Measurements from ENCODE around the gene JMJD8. TPM values are rescaled to one million over a fixed set of nuclear protein-coding genes. Genes with fewer than 3 reads are reported as not detected.

JMJD8 gene
- 38.4 and 47.1 TPM in 2 replicates for total RNA-seq (2014; rRNA removed; shearing (Covaris generic))

DNA sequence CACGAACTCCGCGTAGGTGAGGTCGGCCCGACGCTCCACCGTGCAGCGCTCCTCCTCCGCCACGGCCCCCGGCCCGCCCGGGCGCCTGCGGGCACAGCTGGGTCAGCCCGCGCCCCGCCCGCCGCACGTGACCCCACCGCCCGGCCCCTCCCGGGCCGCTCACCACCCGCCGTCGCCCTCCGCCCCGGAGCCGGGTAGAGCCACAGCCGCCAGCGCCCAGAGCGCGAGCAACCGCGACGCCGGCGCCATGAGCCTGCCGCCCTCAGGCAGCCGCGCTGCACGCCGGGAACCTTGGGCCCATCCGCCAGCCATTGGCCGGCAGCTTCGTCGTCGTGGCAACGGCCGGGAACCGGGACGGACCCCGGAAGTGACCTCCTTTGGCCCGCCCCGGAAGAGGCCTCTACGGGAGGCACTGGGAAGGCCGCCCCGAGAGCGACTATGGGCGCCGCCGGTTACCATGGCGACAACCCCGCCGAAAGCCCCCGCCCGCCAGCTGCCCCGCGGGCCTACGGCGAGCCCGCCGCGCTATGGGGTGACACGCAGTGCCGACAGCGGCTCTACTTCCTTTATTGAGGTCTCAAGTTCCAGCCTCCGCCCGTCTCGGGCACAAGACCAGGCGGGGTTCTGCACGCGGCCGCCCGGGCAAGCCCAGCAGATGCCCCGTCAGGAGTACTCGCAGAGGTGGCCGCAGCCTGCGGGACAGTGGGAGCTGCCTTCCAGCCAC, at the start of gene JMJD8:
Gene JMJD8 (minus strand): TSS at position 264 of the 724 bp plus-strand sequence. CDS start 15 bp downstream, at position 249.
- DNase-seq (ENCODE audit: low read depth): peak; percentile 93

DNA sequence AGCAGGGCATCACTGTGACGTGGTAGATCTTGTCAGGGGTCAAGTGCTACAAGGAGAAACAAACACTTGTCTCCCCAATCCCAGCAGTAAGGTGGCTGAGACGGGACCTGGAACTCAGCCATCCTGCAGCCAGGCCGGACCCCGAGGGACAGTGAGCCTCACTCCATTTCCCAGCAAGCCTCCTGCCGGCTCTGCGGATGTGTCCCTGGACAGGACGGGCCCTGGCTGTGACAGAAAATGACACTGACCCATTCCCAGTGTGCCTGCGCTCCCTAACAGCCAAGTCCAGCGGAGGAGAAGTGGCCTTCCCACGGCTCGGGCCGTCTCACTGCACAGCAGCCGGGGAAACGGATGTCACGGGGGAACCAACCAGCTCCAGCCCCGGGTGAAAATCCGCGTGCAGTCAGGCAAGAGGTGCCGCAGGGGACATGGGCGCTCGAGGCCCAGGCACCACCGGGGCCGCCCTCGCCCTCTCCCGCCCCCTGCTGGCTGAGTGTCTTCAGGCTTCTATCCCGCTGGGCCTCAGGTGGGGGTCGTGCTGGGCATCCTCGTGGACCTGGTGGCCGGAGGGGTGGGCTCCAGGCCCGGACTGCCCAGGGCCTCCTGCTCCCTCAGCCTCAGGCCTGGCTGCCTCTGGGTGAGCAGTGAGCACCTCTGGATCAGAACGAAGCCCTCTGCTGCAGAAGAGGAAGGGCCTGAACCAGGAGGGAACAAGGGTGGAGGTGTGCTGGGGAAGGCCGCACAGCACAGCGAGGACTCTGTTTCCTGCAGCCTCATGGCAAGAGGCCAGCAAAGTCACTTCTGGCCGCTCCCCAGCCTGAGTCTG, 49.5 kb upstream of the JMJD8 start:
- DNase-seq (ENCODE audit: low read depth): no peak

DNA sequence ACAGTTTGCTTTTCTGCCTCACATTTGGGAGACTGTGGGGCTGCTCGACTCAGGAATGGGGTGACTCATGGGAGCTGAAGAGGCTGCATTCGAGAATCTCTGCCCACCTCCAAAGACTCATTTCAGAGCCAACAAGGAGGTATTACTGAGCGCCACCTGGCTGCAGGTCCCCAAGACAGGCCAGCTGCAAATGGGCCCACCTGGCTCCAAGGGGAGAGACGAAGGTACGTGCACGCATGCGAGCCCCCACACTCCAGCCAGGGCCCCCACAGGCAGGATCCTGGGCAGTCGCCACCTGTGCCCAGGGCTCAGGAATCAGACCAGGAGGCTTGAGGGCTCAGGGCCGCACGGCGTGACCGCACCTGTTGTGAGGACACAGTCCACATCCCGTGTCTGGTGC, 48.8 kb upstream of the JMJD8 start:
- DNase-seq (ENCODE audit: low read depth): no peak

GRCh38 chr16:732332-732731, 48.2 kb upstream of the JMJD8 start:
- no peak for DNase-seq (ENCODE audit: low read depth)

DNA sequence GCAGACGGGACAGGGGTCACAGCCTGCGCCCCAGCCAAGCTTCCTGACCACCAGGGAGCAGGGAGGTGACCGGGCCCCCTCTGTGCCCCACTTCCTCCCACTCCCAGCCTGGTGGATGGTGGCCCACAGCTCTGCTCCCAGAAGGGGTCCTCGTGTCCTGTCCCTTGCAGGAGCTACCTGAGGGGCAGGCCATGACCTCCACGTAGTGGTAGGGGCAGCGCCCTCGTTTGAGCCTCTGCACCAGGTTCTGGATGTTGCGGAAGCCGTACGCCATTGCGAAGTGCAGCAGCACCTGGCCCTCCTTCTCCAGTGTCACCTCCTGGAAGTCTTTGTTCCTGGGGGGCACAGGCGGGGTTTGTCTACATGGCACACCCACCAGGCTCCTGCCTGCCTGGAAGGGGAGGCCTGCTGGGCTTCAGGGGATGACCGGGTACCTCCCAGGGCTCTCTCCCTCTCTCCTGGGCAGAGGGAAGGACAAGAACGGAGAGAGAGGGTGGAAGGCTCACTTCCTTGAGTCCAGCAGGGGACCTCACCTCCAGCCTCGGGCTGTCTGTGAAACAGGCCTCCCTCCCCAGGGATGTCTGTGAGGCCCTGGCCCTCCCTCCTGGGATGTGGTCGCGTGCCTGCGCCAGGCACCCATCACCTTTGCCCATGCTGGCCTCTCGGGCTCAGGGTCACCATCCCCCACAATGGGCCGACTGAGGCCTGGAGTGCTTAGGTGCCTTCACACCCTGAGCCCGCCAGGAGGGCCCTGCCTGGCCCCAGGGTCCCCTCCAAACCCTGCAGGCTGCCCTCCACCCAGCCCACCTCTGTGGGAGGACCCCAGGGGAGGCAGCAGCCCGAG, 46.8 kb upstream of the JMJD8 start:
- DNase-seq (ENCODE audit: low read depth): no peak

DNA sequence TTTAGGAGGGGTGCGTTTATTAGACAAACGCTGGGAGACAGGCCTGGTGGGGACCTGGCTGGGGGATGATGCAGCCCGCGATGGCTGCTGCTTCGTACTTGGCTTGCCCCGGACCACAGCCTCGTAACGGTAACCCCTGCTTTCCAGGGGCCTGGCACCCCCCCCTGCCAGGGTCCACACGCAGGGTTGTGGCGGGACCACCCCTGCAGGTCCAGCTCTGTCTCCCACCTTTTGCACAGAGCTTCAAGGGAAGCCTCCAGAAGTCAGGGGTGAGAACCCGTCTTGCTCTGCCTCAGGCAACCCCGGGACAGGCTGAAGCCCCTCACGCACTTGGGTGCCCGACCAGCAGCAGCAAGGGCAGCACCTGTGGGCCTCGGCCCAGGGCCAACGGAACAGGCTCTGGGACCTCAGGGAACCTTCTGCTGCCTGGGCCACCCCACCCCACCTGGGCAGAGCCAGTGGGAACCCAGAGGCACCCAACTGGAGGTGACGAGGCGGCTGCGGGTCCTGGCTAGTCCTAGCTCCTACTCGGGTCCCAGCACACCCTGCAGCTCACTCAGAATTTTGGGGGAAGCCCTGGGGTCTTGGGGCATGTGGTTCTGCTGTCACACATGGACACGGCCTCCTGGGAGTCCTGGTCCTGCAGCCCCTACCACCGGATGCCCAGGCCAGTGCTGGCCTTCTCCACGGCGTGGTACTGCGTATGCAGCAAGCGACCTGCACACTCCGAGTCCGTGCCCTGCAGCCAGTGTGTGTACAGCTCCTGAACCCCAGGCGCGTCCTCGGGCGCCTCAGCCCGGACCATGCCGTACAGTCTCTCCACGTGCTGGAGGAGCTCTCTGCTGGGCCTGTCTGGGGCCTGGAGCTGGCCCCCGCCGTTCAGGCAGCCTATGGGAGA, 45.9 kb upstream of the JMJD8 start:
- no peak for DNase-seq (ENCODE audit: low read depth)

GRCh38 chr16:728890-729744, 45.0 kb upstream of the JMJD8 start:
- no peak for DNase-seq (ENCODE audit: low read depth)

GRCh38 chr16:728131-728889, 44.2 kb upstream of the JMJD8 start:
- peak; percentile 79 for DNase-seq (ENCODE audit: low read depth)

GRCh38 chr16:727291-727977, 43.3 kb upstream of the JMJD8 start:
- DNase-seq (ENCODE audit: low read depth): no peak

- peak; percentile 34 for DNase-seq (ENCODE audit: low read depth)
These were observed 42.5 kb upstream of the JMJD8 start, which contains the start of the genes CCDC78 and HAGHL for GRCh38 chr16:726438-727290. CCDC78 (minus strand) TSS chr16:726443; CDS start chr16:726367, 76 bp downstream. HAGHL (plus strand) TSS chr16:727106; CDS start chr16:727510, 404 bp downstream.

GRCh38 chr16:726188-726437, 42.0 kb upstream of the JMJD8 start:
- no peak for DNase-seq (ENCODE audit: low read depth)

DNA sequence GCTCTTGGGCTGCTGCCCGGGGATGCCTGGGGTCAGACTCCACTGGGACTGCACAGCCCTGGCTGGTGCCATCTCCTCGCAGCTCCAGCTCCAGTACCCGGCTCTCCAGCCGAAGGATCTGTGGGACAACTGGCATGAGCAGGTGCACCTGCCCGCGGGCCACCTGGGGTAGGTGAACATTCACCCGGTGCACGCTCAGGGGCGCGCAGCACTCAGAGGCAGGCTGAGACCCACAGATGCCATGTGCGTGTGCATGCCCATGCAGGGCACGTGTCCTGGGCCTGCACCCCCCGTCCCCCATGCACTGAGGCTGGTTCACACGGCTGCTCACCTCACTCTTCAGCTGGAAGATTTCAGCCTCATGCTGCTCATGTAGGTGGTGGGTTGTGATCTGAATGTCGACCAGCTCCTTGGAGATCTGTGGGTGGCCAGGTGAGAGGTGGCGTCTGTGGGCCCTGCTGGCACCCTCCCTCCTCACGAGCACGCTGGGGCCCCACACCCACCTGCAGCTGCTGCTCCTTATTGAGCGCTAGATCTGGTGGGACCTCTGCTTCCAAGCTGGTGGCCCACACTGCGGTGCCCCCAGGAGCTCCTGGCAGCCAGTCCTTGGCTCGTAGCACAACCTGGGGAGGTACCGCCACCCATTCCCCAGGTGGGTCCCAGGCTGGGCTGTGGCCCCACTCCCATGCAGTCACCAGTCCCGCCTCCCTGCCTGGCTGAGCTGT, 41.5 kb upstream of the JMJD8 start:
- DNase-seq (ENCODE audit: low read depth): no peak

GRCh38 chr16:725041-725376, 40.9 kb upstream of the JMJD8 start:
- no peak for DNase-seq (ENCODE audit: low read depth)

DNA sequence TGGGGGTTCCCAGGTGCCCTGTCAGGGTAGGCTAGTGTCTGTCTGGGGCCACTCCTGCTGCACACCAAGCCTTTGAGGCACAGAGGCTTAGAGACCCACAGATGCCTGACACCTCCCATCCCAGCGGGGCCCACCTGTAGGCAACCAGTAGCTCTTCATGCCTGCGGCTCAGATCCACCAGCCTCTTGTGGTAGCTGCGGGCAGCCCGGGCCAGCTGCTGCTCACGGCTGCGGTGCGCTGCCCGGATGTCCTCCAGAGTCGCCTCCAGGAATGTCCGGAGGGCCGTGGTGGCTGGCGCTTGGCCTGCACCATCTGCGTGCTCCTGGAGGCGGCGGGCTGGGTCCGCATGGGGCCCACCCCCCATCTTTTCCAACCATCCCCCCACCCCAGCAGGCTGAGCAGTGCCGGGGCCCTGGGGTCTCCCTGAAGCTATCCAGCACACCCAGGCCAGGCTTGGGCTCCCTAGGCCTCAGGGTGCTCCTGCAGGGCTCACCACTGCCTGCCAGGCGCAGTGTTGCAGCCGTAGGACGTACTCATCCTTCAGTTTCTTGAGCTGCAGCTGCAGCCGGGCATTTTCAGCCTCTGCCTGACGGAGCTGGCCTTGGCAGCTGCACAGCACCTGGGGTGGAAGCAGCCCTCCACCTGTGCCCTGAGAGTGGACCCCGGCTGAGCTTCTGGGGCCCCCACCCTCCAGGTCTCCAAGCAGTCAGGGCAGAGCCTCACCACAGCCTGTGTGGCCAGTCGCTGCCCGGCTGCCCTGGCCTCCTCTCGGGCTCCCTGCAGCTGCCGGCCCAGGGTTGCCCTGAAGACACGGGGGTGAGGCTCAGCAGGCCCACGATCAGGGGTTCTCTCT, 40.3 kb upstream of the JMJD8 start:
- peak; percentile 35 for DNase-seq (ENCODE audit: low read depth)

DNA sequence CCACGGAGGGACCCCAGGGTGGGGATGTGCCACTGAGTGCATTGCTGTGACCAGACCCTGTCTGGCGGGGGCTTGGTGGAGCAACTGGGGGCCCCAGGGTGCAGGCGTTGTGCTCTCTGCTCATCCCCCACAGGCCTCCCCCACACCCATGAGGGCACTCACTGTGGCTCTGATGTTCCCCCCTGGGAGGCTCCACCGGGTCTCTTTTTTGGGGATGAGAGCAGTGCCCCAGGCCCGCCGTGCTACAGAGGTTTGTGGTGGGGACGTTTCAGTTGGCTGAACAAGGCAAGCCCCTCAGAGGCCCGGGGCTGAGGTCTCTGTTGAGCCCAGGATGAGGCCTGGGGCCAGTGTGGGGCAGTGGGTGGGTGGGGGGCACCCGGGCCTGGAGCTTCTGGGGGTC, 39.6 kb upstream of the JMJD8 start:
- no peak for DNase-seq (ENCODE audit: low read depth)
